Mesothelial cell of epicardium (in vitro differentiated cells): ENCODE measurements around the gene AIF1L. TPM values are rescaled to one million over a fixed set of nuclear protein-coding genes. Genes with fewer than 3 reads are reported as not detected.

Experiments
- DNase-seq, 2 experiments: peaks; one replicate each; pipeline ENCODE4 v3.0.0; 2021; ENCODE audit warnings: low spot score in 2 of 2; ENCODE audit not compliant: unreplicated experiment in 2 of 2
- H3K27ac Mint-ChIP-seq: 2 replicates; pipeline ENCODE4 v1.8.0; 2021; ENCODE audit warnings: mixed read lengths
- H3K27me3 Mint-ChIP-seq: 2 replicates; pipeline ENCODE4 v1.8.0; 2021; ENCODE audit warnings: low read depth, mixed read lengths
- H3K36me3 Mint-ChIP-seq: 2 replicates; pipeline ENCODE4 v1.8.0; 2021; ENCODE audit warnings: mixed read lengths
- H3K4me1 Mint-ChIP-seq: 2 replicates; pipeline ENCODE4 v1.8.0; 2021; ENCODE audit warnings: mixed read lengths
- H3K4me3 Mint-ChIP-seq: 2 replicates; pipeline ENCODE4 v1.8.0; 2021; ENCODE audit warnings: mild to moderate bottlenecking, moderate library complexity, mixed read lengths
- H3K9me3 Mint-ChIP-seq: 2 replicates; pipeline ENCODE4 v1.8.0; 2021; ENCODE audit warnings: mixed read lengths
- total RNA-seq: library from RNA; stranded (reverse); gene quantifications from 3 replicates; pipeline ENCODE4 v1.2.1, GENCODE V29; 2021
- TF ChIP-seq, protein P1 (sequence below): fragments of 200-600 bp; sonication (generic); IDR thresholded peaks from one replicate; pipeline ENCODE4 v1.5.0; 2021; ENCODE audit warnings: antibody characterized with exemption; ENCODE audit not compliant: unreplicated experiment

Gene AIF1L
- total RNA-seq, 1 donor from 2014 or later, result 23.1 TPM

DNA sequence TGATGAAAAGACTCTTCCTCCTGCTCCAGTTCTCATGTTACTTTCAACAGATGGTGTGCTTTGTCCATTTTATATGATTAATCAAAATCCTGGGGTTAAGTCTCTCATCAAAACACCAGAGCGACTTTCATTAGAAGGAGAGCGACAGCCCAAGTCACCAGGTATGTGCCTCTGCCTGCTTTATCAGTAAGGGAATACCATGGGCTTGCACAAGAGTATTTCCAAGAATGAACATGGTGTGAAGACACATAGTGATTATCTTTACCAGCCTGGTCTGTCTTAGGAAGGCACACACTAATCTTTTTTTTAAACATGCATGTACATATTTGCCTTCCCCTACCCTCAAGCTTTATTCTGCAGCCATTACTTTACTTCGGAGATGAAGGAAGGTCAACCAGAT lies 44.2 kb downstream of the AIF1L start:
- Mint-ChIP-seq H3K36me3 (peaks cover 45% of the 10 kb centered on the region), H3K9me3 (no peaks in the 10 kb centered on the region), H3K27me3 (no peaks in the 10 kb centered on the region), H3K4me3 (no peak overlapping the region), H3K27ac (no peak overlapping the region), H3K4me1 (no peaks in the 10 kb centered on the region)
- TF ChIP-seq, protein P1, sequence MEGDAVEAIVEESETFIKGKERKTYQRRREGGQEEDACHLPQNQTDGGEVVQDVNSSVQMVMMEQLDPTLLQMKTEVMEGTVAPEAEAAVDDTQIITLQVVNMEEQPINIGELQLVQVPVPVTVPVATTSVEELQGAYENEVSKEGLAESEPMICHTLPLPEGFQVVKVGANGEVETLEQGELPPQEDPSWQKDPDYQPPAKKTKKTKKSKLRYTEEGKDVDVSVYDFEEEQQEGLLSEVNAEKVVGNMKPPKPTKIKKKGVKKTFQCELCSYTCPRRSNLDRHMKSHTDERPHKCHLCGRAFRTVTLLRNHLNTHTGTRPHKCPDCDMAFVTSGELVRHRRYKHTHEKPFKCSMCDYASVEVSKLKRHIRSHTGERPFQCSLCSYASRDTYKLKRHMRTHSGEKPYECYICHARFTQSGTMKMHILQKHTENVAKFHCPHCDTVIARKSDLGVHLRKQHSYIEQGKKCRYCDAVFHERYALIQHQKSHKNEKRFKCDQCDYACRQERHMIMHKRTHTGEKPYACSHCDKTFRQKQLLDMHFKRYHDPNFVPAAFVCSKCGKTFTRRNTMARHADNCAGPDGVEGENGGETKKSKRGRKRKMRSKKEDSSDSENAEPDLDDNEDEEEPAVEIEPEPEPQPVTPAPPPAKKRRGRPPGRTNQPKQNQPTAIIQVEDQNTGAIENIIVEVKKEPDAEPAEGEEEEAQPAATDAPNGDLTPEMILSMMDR, result no peak
- DNase-seq, result no peak

DNA sequence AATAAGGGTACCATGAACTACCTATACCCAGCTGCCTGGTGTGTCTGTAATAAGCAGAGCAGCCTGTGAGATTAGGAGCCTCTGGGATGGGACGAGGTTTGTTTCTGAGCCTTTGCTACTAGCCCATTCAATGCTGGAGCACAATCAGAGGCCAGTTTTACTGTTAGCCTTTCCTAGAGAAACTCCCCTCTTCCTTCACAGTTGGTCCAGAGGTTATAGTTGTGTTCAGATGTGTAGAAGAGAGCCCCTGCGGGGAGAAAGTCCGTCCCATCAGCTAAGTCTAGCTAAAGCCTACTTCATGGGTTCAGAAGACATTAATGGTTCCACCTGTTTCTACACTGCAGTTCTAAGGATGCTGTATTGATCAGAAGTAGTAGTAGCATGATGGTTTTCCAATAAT lies 45.8 kb downstream of the AIF1L start:
- no peaks in the 10 kb centered on the region for H3K4me1 Mint-ChIP-seq
- TF ChIP-seq, protein P1, result no peak
- no peaks in the 10 kb centered on the region for H3K9me3 Mint-ChIP-seq
- no peak overlapping the region for H3K27ac Mint-ChIP-seq
- no peak overlapping the region for H3K4me3 Mint-ChIP-seq
- H3K36me3 Mint-ChIP-seq, result peaks cover 48% of the 10 kb centered on the region
- no peak for DNase-seq
- no peaks in the 10 kb centered on the region for H3K27me3 Mint-ChIP-seq

DNA sequence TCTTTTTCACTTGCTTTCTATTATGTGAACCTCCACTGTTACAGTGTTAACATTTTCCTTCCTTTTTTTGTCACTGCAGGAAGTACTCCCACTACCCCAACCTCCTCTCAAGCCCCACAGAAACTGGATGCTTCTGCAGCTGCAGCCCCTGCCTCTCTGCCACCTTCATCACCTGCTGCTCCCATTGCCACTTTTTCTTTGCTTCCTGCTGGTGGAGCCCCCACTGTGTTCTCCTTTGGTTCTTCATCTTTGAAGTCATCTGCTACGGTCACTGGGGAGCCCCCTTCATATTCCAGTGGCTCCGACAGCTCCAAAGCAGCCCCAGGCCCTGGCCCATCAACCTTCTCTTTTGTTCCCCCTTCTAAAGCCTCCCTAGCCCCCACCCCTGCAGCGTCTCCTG lies 47.9 kb downstream of the AIF1L start:
- Mint-ChIP-seq H3K36me3 (peaks cover 45% of the 10 kb centered on the region), H3K27me3 (no peaks in the 10 kb centered on the region), H3K4me1 (no peaks in the 10 kb centered on the region), H3K27ac (no peak overlapping the region), H3K9me3 (no peaks in the 10 kb centered on the region), H3K4me3 (no peak overlapping the region)
- TF ChIP-seq, protein P1, result no peak
- DNase-seq, result no peak

DNA sequence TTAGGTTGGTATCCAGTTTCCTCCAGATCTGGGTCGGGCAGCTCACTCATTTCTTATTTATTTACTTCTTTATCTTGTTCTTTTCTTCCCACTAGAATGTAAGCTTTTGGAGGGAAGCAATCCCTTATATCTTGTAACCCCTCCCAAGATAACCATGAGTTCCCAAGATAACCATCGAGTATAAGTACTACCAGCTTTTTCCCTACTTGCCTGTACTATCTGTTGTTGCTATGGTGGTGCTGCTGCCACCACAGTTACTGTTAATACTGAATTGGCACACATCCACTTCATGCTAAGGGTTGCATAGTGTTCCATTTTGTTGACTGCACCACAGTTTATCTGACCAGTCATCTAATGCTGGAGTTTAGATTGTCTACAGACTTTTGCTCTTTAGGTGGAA lies 48.9 kb downstream of the AIF1L start:
- no peaks in the 10 kb centered on the region for H3K27me3 Mint-ChIP-seq
- H3K9me3 Mint-ChIP-seq, result no peaks in the 10 kb centered on the region
- no peak overlapping the region for H3K27ac Mint-ChIP-seq
- no peaks in the 10 kb centered on the region for H3K4me1 Mint-ChIP-seq
- no peak overlapping the region for H3K4me3 Mint-ChIP-seq
- TF ChIP-seq, protein P1, result no peak
- no peak for DNase-seq
- peaks cover 50% of the 10 kb centered on the region for H3K36me3 Mint-ChIP-seq

DNA sequence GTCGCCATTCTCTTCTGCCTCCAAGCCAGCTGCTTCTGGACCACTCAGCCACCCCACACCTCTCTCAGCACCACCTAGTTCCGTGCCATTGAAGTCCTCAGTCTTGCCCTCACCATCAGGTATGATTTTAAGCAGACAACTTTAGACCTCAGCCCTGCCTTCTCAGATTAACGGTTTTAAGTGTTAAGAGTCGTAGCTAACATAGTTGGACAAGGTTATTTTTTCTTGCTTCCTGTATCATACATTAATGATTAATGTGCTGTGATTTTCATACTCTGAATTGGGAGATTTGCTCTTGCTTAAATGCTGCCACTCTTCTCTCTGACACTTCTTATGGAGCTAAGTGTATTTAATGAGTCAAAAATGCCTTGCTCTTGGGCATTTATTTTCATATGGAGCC lies 49.9 kb downstream of the AIF1L start:
- Mint-ChIP-seq H3K27ac (no peak overlapping the region), H3K9me3 (no peaks in the 10 kb centered on the region), H3K4me1 (no peaks in the 10 kb centered on the region), H3K36me3 (peaks cover 48% of the 10 kb centered on the region), H3K4me3 (no peak overlapping the region), H3K27me3 (no peaks in the 10 kb centered on the region)
- TF ChIP-seq, protein P1, result no peak
- no peak for DNase-seq

DNA sequence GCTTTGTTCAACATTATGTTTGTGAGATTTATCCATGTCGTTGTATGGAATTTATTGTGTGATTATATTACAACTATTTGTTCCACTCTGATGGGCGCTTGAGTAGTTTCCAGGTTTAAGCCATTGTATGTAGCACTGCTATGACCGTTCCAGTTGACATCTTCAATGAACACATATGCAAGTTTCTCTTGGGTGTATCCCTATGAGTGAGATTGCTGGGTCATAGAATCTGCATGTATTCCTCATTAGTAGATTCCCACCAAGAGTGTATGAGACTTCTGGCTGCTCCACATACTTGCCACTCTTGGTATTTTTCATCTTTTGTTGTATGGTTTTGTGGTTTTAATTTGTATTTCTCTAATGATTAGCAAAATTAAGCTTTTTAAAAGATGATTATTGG lies 51.9 kb downstream of the AIF1L start:
- no peaks in the 10 kb centered on the region for H3K9me3 Mint-ChIP-seq
- H3K4me3 Mint-ChIP-seq, result no peak overlapping the region
- TF ChIP-seq, protein P1, result no peak
- no peak for DNase-seq
- H3K27me3 Mint-ChIP-seq, result no peaks in the 10 kb centered on the region
- H3K4me1 Mint-ChIP-seq, result no peaks in the 10 kb centered on the region
- H3K27ac Mint-ChIP-seq, result no peak overlapping the region
- peaks cover 51% of the 10 kb centered on the region for H3K36me3 Mint-ChIP-seq
